Measurements from ENCODE around the gene NAGA. TPM values are rescaled to one million over a fixed set of nuclear protein-coding genes. Genes with fewer than 3 reads are reported as not detected.

NAGA gene
- total and polyA plus RNA-seq, 7 donors = 5.2 to 8.5 (median 7.3) TPM

DNA sequence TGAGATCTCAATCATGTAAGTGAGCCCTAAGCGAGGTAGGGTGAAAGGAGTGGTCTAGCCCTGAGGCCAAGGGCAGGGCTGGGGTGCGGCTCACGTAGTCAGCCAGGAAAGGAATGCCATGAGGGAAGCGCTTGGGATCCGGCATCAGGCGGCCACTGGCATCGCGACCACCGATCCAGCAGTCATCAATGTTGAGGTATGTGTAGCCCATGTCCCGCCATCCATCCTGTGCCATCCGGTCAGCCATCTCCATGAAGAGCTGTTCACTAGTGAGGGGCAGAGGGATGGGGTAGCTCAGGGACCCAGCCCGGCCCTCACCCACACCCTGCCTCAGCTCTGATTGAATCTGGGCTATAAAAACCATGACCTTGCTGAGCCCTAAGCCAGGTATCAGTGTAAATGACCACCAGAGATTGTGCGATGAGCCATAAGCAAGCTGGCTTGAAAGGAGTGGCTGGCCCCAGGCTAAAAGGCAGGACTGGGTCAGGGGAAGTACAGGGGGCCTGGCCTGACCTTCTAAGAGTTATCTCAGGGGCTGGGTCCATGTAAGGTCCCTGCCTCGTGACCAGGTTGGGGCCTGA lies 2.9 kb downstream of the NAGA start:
- H3K36me3 ChIP-seq (ENCODE audit: insufficient read depth in 1 of 2, low read depth in 1 of 2) = peaks cover 0 to 49% of the 10 kb centered on the region in 2 donors

DNA sequence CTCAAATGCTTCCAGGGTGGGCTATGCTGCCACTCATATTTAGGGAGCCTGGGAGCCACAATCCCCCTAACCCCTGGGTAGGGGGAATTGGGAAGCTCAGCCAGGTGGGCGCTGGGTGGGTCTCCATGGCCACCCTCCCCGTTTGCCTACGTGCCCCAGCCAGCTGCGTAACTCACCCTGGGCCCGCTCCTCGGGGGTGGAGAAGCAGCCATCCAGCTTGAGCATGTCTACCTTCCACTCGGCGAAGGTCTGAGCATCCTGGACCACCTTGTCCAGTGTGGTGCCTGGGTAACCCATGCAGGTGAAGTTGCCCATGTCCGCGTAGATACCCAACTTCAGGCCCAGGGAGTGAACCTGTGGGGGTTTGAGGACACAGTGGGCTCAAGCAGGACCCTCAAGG lies 3.7 kb downstream of the NAGA start:
- H3K4me3 ChIP-seq = no peak overlapping the region
- intact Hi-C loops (cut with DNase I) = loop anchor here in 1 of 2 donors (10.0 kb wide), 1 partner anchor 252 kb away; no protein-coding TSS in a partner anchor
- TF ChIP-seq, protein P1, sequence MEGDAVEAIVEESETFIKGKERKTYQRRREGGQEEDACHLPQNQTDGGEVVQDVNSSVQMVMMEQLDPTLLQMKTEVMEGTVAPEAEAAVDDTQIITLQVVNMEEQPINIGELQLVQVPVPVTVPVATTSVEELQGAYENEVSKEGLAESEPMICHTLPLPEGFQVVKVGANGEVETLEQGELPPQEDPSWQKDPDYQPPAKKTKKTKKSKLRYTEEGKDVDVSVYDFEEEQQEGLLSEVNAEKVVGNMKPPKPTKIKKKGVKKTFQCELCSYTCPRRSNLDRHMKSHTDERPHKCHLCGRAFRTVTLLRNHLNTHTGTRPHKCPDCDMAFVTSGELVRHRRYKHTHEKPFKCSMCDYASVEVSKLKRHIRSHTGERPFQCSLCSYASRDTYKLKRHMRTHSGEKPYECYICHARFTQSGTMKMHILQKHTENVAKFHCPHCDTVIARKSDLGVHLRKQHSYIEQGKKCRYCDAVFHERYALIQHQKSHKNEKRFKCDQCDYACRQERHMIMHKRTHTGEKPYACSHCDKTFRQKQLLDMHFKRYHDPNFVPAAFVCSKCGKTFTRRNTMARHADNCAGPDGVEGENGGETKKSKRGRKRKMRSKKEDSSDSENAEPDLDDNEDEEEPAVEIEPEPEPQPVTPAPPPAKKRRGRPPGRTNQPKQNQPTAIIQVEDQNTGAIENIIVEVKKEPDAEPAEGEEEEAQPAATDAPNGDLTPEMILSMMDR (IDR thresholded peaks at IDR 0.05) = no peak
- DNase-seq (no peak), ATAC-seq (no peak)
- WGBS, 3 donors = 94 to 97% (median 95%) methylated on average over 10 of the region's 10 CpGs
- peaks cover 18% of the 10 kb centered on the region for H3K4me1 ChIP-seq
- H3K36me3 ChIP-seq (ENCODE audit: insufficient read depth in 1 of 2, low read depth in 1 of 2) = peaks cover 0 to 57% of the 10 kb centered on the region in 2 donors
- no peak overlapping the region for H3K27ac ChIP-seq
- H3K9me3 ChIP-seq = no peaks in the 10 kb centered on the region
- no peaks in the 10 kb centered on the region for H3K27me3 ChIP-seq (ENCODE audit: insufficient read depth in 3 of 3, low read length in 2 of 3)

More for the DNA sequence above, 2.9 kb downstream of the NAGA start:
- no peak overlapping the region for H3K4me3 ChIP-seq
- TF ChIP-seq, protein P1 (IDR thresholded peaks at IDR 0.05) = no peak
- H3K27ac ChIP-seq = no peak overlapping the region
- DNase-seq = no peak
- ATAC-seq = no peak
- WGBS, 3 donors = 90 to 98% (median 98%) methylated on average over 14 of the region's 14 CpGs
- no peaks in the 10 kb centered on the region for H3K27me3 ChIP-seq (ENCODE audit: insufficient read depth in 3 of 3, low read length in 2 of 3)
- H3K9me3 ChIP-seq = no peaks in the 10 kb centered on the region
- intact Hi-C loops (cut with DNase I) = loop anchor here in 1 of 2 donors (10.0 kb wide), 1 partner anchor 253 kb away; no protein-coding TSS in a partner anchor
- H3K4me1 ChIP-seq = peaks cover 18% of the 10 kb centered on the region

DNA sequence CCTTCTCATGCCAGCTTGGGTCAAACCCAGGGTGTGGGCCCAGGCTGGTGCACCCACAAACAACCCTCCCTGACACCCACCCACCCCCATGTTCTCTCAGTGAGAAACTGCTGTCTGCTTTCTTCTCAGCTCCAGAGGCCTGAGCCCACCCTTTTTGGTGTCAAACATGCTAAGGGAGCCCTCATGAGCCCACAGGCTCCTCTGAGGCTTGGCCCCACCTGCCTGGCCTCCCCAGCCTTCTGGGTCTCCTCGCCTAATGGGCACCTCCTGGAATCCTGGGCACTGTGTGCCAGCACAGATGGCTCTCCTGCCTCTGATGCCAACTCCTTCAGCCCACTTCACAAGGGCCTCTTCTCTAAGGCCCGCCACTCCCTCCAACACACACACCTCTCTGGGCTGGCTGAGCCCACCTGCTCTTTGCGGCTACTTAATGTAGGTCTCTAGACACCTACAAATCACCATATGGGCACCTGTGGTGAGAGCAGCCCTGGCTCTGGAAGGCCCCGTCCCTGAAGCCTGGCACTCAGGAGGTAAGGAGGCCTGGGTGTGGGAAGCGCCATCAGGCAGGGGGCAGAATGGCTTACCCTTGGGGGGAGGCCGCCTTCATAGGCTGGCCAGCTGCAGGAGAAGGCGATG lies 4.4 kb downstream of the NAGA start:
- TF ChIP-seq, protein P1 (IDR thresholded peaks at IDR 0.05) = no peak
- 94 to 97% (median 95%) methylated on average over 6 to 7 of the region's 7 CpGs for WGBS, 3 donors
- H3K36me3 ChIP-seq (ENCODE audit: insufficient read depth in 1 of 2, low read depth in 1 of 2) = peaks cover 0 to 64% of the 10 kb centered on the region in 2 donors
- H3K4me1 ChIP-seq = peaks cover 12% of the 10 kb centered on the region
- H3K27ac ChIP-seq = no peak overlapping the region
- H3K27me3 ChIP-seq (ENCODE audit: insufficient read depth in 3 of 3, low read length in 2 of 3) = no peaks in the 10 kb centered on the region
- ATAC-seq = no peak
- H3K4me3 ChIP-seq = no peak overlapping the region
- intact Hi-C loops (cut with DNase I) = loop anchor here in 1 of 2 donors (10.0 kb wide), 1 partner anchor 251 kb away; no protein-coding TSS in a partner anchor
- H3K9me3 ChIP-seq = no peaks in the 10 kb centered on the region
- no peak for DNase-seq

DNA sequence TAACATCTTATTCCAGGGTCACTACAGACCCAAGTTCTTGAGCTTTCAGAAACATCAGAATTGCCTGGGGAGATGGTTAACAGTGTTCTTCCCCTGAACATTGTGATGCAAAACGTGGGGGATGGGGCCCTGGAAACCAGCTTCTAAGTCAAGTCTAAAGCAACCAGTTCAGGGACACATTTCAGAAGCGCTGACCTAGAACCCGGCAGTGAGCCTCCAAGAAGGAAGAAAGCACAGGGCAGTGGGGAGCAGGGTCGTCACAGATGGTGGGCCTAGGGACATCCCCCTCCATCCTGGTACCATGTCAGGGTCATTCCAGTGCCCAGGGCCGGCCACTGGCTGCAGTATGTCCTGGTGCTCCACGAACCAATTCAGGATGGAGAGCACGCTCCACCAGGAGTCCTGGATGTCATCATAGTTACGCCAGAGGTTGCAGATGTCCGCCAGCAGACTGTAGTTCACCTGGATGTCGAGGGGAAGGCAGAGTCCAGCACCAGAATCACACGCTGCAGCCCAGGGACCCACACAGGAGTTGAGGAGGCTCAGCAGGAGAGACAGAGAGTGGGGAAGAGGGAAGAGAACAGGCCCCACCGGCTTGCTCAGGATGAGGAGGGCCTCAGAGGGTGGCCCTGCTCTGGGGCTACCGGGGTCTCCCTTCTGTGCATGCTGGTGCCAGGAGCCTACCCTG lies 5.0 kb downstream of the NAGA start:
- ATAC-seq (no peak), DNase-seq (no peak)
- Histone ChIP-seq H3K27me3 (ENCODE audit: insufficient read depth in 3 of 3, low read length in 2 of 3) (no peaks in the 10 kb centered on the region), H3K4me3 (no peak overlapping the region), H3K4me1 (peaks cover 9% of the 10 kb centered on the region), H3K36me3 (ENCODE audit: insufficient read depth in 1 of 2, low read depth in 1 of 2) (peaks cover 0 to 71% of the 10 kb centered on the region in 2 donors), H3K27ac (no peak overlapping the region), H3K9me3 (no peaks in the 10 kb centered on the region)
- intact Hi-C loops (cut with DNase I) = loop anchor here in 1 of 2 donors (10.0 kb wide), 1 partner anchor 251 kb away; no protein-coding TSS in a partner anchor
- TF ChIP-seq, protein P1 (IDR thresholded peaks at IDR 0.05) = no peak
- WGBS, 3 donors = 83 to 88% (median 85%) methylated on average over 13 of the region's 13 CpGs
